H1 (cell line): Measurements from ENCODE around the gene DACT1. TPM values are rescaled to one million over a fixed set of nuclear protein-coding genes. Genes with fewer than 3 reads are reported as not detected.
A peak's percentile ranks its signal among the peaks of the same experiment; 100 is the strongest.

Source experiments
- CTCF ChIA-PET: fragments of 300-600 bp; sonication (Branson Sonifier 250); formaldehyde crosslinking; loops from one replicate; lab custom pipeline; 2021; ENCODE audit not compliant: partially characterized antibody; lab: Charles Lee
- POLR2A ChIA-PET: fragments of 300-600 bp; sonication (Branson Sonifier 250); formaldehyde crosslinking; loops from one replicate; lab custom pipeline; 2021; ENCODE audit warnings: inconsistent platforms; ENCODE audit not compliant: partially characterized antibody; lab: Charles Lee
- DNase-seq, 2 experiments: peaks; one replicate each; pipeline versions ENCODE4 v3.0.0 to v3.0.0-alpha.2; 2010 to 2022; ENCODE audit warnings: low spot score in 2 of 2, low read depth in 1 of 2, mixed read lengths in 1 of 2
- FAIRE-seq: peaks from 2 replicates; lab custom pipeline; 2011; peaks lifted over from hg19 to GRCh38; lab: Jason Lieb, UNC
- H2AFZ ChIP-seq: 2 replicates; pipeline ENCODE4 v1.8.1; 2012; ENCODE audit warnings: low read length, inconsistent platforms
- H2AK5ac ChIP-seq: 2 replicates; pipeline ENCODE4 v1.6.1; 2013; ENCODE audit warnings: low read depth, low read length
- H2BK120ac ChIP-seq: replicated peaks from 2 replicates; pipeline ENCODE3; 2013; ENCODE audit warnings: low read depth, low read length, inconsistent platforms
- H2BK12ac ChIP-seq: 2 replicates; pipeline ENCODE4 v1.6.1; 2013; ENCODE audit warnings: low read depth, low read length
- H2BK15ac ChIP-seq: 2 replicates; pipeline ENCODE4 v1.6.1; 2013; ENCODE audit warnings: low read length
- H2BK20ac ChIP-seq: 2 replicates; pipeline ENCODE4 v1.6.1; 2013; ENCODE audit warnings: low read length
- H2BK5ac ChIP-seq: 2 replicates; pipeline ENCODE4 v1.6.1; 2013; ENCODE audit warnings: low read depth, low read length
- H3K14ac ChIP-seq: 2 replicates; pipeline ENCODE4 v1.6.1; 2013; ENCODE audit warnings: inconsistent platforms; ENCODE audit not compliant: insufficient read length
- H3K18ac ChIP-seq: 2 replicates; pipeline ENCODE4 v1.6.1; 2013; ENCODE audit warnings: low read length; ENCODE audit errors: extremely low read depth
- H3K23ac ChIP-seq: 2 replicates; pipeline ENCODE4 v1.6.1; 2013; ENCODE audit warnings: inconsistent platforms; ENCODE audit not compliant: insufficient read length
- H3K23me2 ChIP-seq: 2 replicates; pipeline ENCODE4 v1.6.1; 2013; ENCODE audit warnings: low read depth, low read length
- H3K27ac ChIP-seq: 2 replicates; pipeline ENCODE4 v1.6.1; 2011; ENCODE audit warnings: low read depth, low read length, inconsistent platforms
- H3K27me3 ChIP-seq, 4 experiments: replicated peaks in 1 of 4; 1 replicate in 1 of 4; 2 replicates in 3 of 4; pipeline versions ENCODE4 v1.6.1 to v1.8.1; 2011 to 2013; ENCODE audit warnings: low read length in 3 of 4, mild to moderate bottlenecking in 3 of 4, inconsistent platforms in 2 of 4, mixed read lengths in 2 of 4, moderate library complexity in 1 of 4; ENCODE audit not compliant: control insufficient read depth in 3 of 4, insufficient read depth in 3 of 4; ENCODE audit errors: extremely low read depth in 1 of 4
- H3K36me3 ChIP-seq, 4 experiments: 2 replicates each; pipeline versions ENCODE4 v1.6.1 to v1.8.1; 2011 to 2013; ENCODE audit warnings: mild to moderate bottlenecking in 4 of 4, low read length in 3 of 4, moderate library complexity in 2 of 4, control low read depth in 1 of 4, inconsistent platforms in 1 of 4; ENCODE audit not compliant: insufficient read depth in 4 of 4, control insufficient read depth in 2 of 4
- H3K4ac ChIP-seq: replicated peaks from 2 replicates; pipeline ENCODE3; 2013; ENCODE audit warnings: low read length, low read depth, mixed read lengths, inconsistent platforms; ENCODE audit not compliant: insufficient read length
- H3K4me1 ChIP-seq, 4 experiments: replicated peaks in 1 of 4; 1 replicate in 1 of 4; 2 replicates in 3 of 4; pipeline versions ENCODE4 v1.6.1 to v1.8.1; 2011 to 2013; ENCODE audit warnings: low read length in 3 of 4, inconsistent platforms in 2 of 4, mixed read lengths in 1 of 4; ENCODE audit not compliant: insufficient read depth in 4 of 4, control insufficient read depth in 3 of 4
- H3K4me2 ChIP-seq, 2 experiments: 2 replicates each; pipeline versions ENCODE4 v1.6.1 to v1.8.1; 2011 to 2013; ENCODE audit warnings: low read depth in 2 of 2, low read length in 2 of 2, control low read depth in 1 of 2, inconsistent platforms in 1 of 2, mild to moderate bottlenecking in 1 of 2; ENCODE audit not compliant: insufficient read depth in 1 of 2
- H3K4me3 ChIP-seq, 4 experiments: fragments of 200-600, 300-600 bp in 1 of 4; sonication (generic), shearing (Covaris generic), sonication (Bioruptor Twin) in 1 of 4; 2 replicates each; pipeline versions ENCODE4 v1.5.1 to v1.8.1; 2011 to 2016; ENCODE audit warnings: low read length in 4 of 4, low read depth in 3 of 4, control low read depth in 2 of 4, inconsistent platforms in 2 of 4, mild to moderate bottlenecking in 2 of 4, mixed read lengths in 1 of 4, moderate library complexity in 1 of 4; ENCODE audit not compliant: insufficient read depth in 2 of 4; ENCODE audit errors: extremely low read depth in 1 of 4
- H3K56ac ChIP-seq: replicated peaks from 2 replicates; pipeline ENCODE3; 2013; ENCODE audit warnings: low read depth, mild to moderate bottlenecking, mixed read lengths, low read length, inconsistent platforms; ENCODE audit not compliant: insufficient read length
- H3K79me1 ChIP-seq: 2 replicates; pipeline ENCODE4 v1.6.1; 2013; ENCODE audit warnings: low read depth, low read length, control low read depth
- H3K79me2 ChIP-seq, 2 experiments: 2 replicates each; pipeline versions ENCODE4 v1.6.1 to v1.8.1; 2012 to 2013; ENCODE audit warnings: low read length in 2 of 2, mild to moderate bottlenecking in 2 of 2, inconsistent platforms in 1 of 2; ENCODE audit not compliant: insufficient read depth in 2 of 2, control insufficient read depth in 1 of 2
- H3K9ac ChIP-seq, 4 experiments: replicated peaks in 1 of 4; 1 replicate in 1 of 4; 2 replicates in 3 of 4; pipeline versions ENCODE4 v1.6.1 to v1.8.1; 2011 to 2013; ENCODE audit warnings: low read depth in 3 of 4, low read length in 3 of 4, control low read depth in 2 of 4, mild to moderate bottlenecking in 2 of 4, moderate library complexity in 2 of 4, inconsistent platforms in 1 of 4; ENCODE audit errors: extremely low read depth in 1 of 4
- H3K9me3 ChIP-seq, 2 experiments: 2 replicates each; pipeline versions ENCODE4 v1.6.1 to v1.8.1; 2012 to 2013; ENCODE audit warnings: mild to moderate bottlenecking in 2 of 2, moderate library complexity in 2 of 2, control low read depth in 1 of 2, inconsistent platforms in 1 of 2, low read depth in 1 of 2, low read length in 1 of 2, mixed read lengths in 1 of 2; ENCODE audit not compliant: insufficient read depth in 2 of 2
- H4K20me1 ChIP-seq, 2 experiments: replicated peaks in 1 of 2; 2 replicates each; pipeline versions ENCODE3 to v1.8.1; 2011 to 2013; ENCODE audit warnings: inconsistent platforms in 2 of 2, low read length in 2 of 2, mild to moderate bottlenecking in 1 of 2; ENCODE audit not compliant: insufficient read depth in 2 of 2, control insufficient read depth in 1 of 2
- H4K5ac ChIP-seq: 2 replicates; pipeline ENCODE4 v1.6.1; 2013; ENCODE audit warnings: low read length, low read depth, mixed read lengths, inconsistent platforms; ENCODE audit not compliant: insufficient read length
- H4K8ac ChIP-seq: 2 replicates; pipeline ENCODE4 v1.8.0; 2013; ENCODE audit warnings: mild to moderate bottlenecking, moderate library complexity, low read length, inconsistent platforms; ENCODE audit not compliant: insufficient read depth; ENCODE audit errors: extremely low read depth
- H4K91ac ChIP-seq: replicated peaks from 2 replicates; pipeline ENCODE3; 2013; ENCODE audit warnings: low read length, mixed read lengths, inconsistent platforms; ENCODE audit not compliant: insufficient read length
- NANOG ChIP-seq: IDR thresholded peaks from 2 replicates; pipeline ENCODE4 v1.6.1; 2011; ENCODE audit warnings: low read length, low read depth, mild to moderate bottlenecking, inconsistent platforms; ENCODE audit not compliant: insufficient read depth, poor library complexity, severe bottlenecking
- NRF1 ChIP-seq: IDR thresholded peaks from 2 replicates; pipeline ENCODE4 v1.6.1; 2011; ENCODE audit warnings: mild to moderate bottlenecking, low read depth, low read length, improper control_type of control experiment
- WGBS, 2 experiments: shearing (Covaris generic) in 1 of 2; methylation state at CpG; one replicate each; pipeline versions ENCODE4 v1.1.6 to v1.1.7; 2013 to 2015; ENCODE audit warnings: low lambda C conversion rate in 2 of 2, mixed read lengths in 2 of 2, inconsistent platforms in 1 of 2, low coverage in 1 of 2, missing lambda C conversion rate in 1 of 2; ENCODE audit not compliant: insufficient replicate concordance in 2 of 2, insufficient coverage in 1 of 2, insufficient read length in 1 of 2; ENCODE audit errors: extremely low coverage in 1 of 2, missing lambda C conversion rate in 1 of 2; 5-methylcytosine and 5-hydroxymethylcytosine counted together
- polyA plus RNA-seq, 7 experiments: library from polyadenylated mRNA; depleted of rRNA in 3 of 7; stranded (reverse) in 5 of 7; unstranded in 2 of 7; fragments of >200 nt in 5 of 7; fragments of 200-250 nt in 2 of 7; gene quantifications; 1 replicate in 5 of 7; 2 replicates in 1 of 7; 4 replicates in 1 of 7; pipeline versions ENCODE4 v1.2.1 to v1.2.3, GENCODE V29; 2011 to 2013; ENCODE audit warnings: missing spikeins in 2 of 7, mixed read lengths in 2 of 7
- total RNA-seq: library from RNA; stranded (reverse); fragmentation: NEBNext Ultra II Directional; extraction: Animal tissue kit (Norgen Biotek cat#: 25700); gene quantifications from 2 replicates; pipeline ENCODE4 v1.2.1, GENCODE V29; 2021

Gene DACT1
- total and polyA plus RNA-seq, 2 of the 8 experiments (the other 6 are each of a cell fraction or from before 2014, with no cell fraction given), result 3.2 to 29.8 TPM

- no peaks in the 10 kb centered on the region for H3K23me2 ChIP-seq
- H2AK5ac ChIP-seq, result no peak overlapping the region
- POLR2A ChIA-PET, result interaction anchor here (1.8 kb wide), 1 partner anchor 9 kb away, joined by 9 read pairs; the partner anchor contains the start of gene DACT1
- H3K79me1 ChIP-seq, result no peaks in the 10 kb centered on the region
- no peak overlapping the region for H3K56ac ChIP-seq
- no peak for TF ChIP-seq NRF1
- TF ChIP-seq NANOG, result peak; percentile 72
- TF ChIP-seq, all 59 proteins: peak for 1
- Histone ChIP-seq H2BK12ac (no peak overlapping the region), H2BK20ac (peak overlapping the region; percentile 25; the same call in 1 of the 2 replicates), H3K9ac (no peak overlapping the region), H4K8ac (no peak overlapping the region), H4K20me1 (no peaks in the 10 kb centered on the region), H3K4me3 (no peak overlapping the region), H2BK120ac (no peak overlapping the region), H4K91ac (no peak overlapping the region), H4K5ac (no peak overlapping the region), H3K27ac (no peak overlapping the region), H2BK15ac (no peak overlapping the region), H3K18ac (no peak overlapping the region), H3K9me3 (no peaks in the 10 kb centered on the region), H2AFZ (no peak overlapping the region), H2BK5ac (no peak overlapping the region), H3K14ac (no peak overlapping the region), H3K4ac (no peak overlapping the region), H3K23ac (no peak overlapping the region), H3K27me3 (peaks cover 0 to 4% (median 3%) of the 10 kb centered on the region in 4 experiments; a peak in 3 of 7 replicates), H3K79me2 (no peaks in the 10 kb centered on the region), H3K4me1 (peaks cover 5 to 21% (median 17%) of the 10 kb centered on the region in 4 experiments), H3K36me3 (no peaks in the 10 kb centered on the region), H3K4me2 (0 out of 4 replicates have a peak overlapping the region, but pooled peaks of 1 of the 2 experiments have one; percentile 20)
- FAIRE-seq (no peak), DNase-seq (peak in 1 of 2 experiments; percentile 33)
- CTCF ChIA-PET, result interaction anchor here (2.7 to 4.3 kb wide), 2 partner anchors 8 to 12 kb away, joined by 13 to 26 read pairs; no protein-coding TSS in a partner anchor
- WGBS, 2 experiments, result 28% methylated on average over 6 of the region's 6 CpGs; no CpG with 5 or more reads in 1 of the 2 experiments
Measured at GRCh38 chr14:58628406-58628805, 9.4 kb upstream of the DACT1 start.
